ENCODE data around the gene ZBTB7B.

ZBTB7B gene

GRCh38 chr1:154989195-154989860 lies 13.3 kb upstream of the ZBTB7B start:
- no peak for DNase-seq

DNA sequence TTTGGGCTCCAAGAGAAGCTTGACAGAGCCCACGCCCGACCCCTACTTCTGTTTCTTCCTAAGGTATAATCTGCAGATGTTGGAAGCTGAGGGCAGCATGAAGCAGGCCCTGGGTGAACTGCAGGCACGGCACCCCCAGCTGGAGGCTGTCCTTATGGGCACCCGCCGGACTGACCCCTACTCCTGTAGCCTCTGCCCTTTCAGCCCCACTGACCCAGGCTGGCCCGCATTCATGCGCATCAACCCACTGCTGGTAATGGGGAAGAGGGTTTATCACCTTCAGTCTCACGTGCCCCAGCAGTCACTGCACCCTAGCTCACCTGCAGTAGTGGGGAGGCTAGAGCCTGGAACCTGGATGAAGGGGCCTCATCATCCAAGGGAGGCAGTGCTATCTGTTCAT lies 12.3 kb upstream of the ZBTB7B start:
- DNase-seq, result no peak

GRCh38 chr1:154992721-154993571 lies 9.7 kb upstream of the ZBTB7B start:
- peak; percentile 47 for DNase-seq

DNA sequence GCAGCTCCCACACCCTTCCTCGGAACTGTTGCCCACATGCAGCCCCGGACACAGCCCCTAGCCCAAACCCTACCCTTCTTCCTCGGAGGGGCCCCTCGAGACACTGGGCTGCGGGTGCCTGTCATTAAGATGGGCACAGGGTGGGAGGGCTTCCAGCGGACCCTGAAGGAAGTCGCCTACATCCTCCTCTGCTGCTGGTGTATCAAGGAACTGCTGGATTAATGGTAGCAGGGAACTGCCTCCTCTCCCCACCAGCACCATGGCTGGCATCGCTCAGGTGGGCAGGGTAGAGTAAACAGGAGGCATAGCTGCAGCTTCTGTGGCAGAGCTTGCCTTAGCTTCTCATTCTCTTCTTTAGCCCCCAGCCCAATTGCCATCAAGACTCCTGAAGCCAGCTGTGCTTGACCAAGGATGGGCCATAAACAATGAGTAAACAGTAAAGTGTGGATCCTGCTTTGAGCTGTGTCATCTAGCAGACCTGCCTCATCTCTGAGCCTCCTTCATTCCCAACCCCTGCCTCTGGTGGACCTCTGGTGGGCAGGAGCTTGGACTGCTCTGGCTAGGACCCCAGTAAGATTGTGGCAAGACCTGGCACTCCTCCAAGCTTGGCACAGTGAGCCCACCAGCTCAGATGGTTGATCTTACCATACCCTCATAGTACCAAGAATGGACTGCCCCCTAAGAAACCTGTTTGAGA lies 8.9 kb upstream of the ZBTB7B start, which contains the start of gene LENEP:
LENEP (plus strand) TSS at position 15 of the 697 bp plus-strand sequence; CDS start at position 37, 22 bp downstream.
- DNase-seq, result no peak

GRCh38 chr1:154994269-154994587 lies 8.4 kb upstream of the ZBTB7B start:
- no peak for DNase-seq

DNA sequence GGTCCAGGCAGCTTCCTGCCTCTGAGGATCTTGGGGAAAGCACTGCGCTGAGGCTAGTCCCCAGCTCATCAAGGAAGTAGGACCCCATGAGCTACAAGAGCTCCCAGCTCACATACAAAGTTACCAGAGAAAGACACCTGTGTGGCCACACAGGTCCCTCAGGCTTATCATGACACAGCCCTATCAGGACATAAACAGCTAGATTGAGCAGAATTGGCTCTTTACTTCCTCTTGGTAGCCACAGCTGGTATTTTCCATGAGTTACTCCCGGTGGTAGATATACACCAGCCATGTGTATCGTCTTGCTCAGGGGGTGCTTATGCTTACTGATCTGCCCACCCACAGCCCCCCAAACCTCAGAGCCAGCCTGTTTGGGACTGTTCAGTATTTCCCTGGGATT lies 8.0 kb upstream of the ZBTB7B start:
- DNase-seq, result no peak

DNA sequence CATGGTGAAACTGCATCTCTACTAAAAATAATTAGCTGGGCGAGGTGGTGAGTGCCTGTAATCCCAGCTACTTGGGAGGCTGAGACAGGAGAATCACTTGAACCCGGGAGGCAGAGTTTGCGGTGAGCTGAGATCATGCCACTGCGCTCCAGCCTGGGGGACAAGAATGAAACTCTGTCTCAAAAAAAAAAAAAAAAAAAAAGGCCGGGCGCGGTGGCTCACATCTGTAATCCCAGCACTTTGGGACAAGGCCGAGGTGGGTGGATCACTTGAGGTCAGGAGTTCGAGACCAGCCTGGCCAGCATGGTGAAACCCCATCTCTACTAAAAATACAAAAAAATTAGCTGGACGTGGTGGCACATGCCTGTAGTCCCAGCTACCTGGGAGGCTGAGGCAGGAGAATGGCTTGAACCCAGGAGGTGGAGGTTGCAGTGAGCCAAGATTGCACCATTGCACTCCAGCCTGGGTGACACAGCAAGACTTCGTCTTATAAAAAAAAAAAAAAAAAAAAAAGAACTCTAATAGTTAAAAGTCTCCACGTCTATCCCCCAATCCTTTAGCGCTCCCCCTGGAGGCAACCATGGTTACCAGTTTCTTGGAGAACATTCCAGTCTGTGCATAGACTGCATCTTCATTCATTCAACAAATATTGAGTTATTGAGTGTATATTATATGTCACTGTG lies 7.2 kb upstream of the ZBTB7B start:
- DNase-seq, result peak; percentile 83

DNA sequence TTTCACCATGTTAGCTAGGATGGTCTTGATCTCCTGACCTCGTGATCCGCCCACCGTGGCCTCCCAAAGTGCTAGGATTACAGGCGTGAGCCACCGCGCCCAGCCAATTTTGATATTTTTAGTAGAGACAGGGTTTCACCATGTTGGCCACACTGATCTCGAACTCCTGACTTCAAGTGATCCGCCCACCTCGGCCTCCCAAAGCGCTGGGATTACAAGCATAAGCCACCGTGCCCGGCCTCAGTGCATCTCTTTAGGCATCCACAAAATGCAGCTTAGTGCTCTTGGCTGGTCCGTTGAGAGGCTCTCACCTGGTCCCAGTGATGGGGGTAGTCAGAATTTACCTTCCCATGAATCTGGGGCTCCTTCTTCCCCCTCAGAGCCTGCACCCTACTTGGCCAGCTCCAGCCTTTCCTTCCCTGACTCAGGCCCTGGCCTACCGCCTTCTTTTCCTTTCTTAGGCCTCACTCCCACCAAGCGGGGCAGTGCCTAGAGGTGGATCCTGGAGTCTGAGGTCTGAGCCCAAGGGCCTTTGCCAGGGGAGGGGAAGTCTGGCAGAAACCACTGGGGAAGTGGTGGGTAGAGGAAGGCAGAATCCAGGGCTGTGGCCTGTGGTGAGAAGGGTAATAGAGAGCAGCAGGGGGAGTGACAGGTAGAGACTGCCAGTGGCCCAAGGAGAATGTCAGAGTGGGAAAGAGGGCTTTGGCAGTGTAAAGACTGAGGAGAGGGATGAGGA lies 5.5 kb upstream of the ZBTB7B start:
- DNase-seq, result no peak

DNA sequence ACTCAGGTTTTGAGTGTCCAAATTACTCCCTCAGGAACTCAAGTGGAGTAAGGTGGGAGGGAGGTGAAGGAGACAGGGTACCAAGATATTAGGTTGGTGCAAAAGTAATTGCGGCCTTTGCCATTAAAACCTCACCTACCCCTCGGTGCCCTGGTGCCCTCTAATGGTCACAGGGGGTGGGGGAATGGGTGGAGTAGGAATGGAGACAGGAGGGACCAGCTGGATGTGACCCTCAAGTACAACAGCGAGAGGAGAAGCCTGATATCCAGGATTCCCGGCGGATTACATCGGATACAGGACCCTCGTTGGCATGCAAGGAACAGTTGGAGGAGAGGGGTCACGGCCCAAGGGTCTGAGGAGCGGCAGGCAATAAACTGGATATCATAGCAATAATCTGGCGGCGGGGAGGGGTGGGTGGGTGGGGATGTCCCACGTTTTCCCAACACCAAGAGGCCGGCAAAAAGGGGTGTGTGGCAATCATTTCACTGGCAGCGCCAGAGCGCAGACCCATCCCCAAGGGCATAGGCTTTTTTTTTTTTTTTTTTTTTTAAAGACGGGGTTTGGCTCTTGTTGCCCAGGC lies 4.3 kb upstream of the ZBTB7B start:
- no peak for DNase-seq

DNA sequence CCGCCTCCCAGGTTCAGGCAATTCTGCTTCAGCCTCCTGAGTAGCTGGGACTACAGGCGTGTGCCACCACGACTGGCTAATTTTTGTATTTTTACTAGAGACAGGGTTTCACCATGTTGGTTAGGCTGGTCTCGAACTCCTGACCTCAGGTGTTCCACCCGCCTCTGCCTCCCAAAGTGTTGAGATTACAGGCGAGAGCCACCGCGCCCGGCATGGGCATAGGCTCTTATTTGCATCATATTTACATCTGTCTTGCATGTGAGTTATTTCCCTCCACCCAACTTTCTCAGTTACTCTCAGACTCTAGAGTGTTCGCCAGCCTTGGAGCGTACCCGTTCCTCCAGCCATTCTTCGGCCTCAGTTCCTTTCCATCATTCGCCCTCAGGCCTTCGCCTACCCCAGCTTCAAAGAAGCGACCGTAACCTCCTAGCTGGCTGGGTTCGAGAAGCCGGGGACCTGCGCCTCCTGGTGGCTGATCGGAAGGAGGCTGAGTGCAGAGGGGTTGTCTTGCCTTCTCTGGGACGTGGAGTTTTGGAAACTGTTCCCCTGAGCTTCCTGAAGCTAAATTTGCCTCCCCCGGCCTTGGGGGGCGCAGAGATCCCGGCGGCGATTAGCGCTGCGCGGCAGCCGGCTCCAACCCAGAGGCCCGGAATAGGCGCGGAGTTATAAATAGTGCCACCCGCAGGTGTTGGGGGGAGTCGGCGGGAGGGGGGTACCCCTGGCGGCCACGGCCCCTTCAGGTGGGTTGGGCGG lies 3.6 kb upstream of the ZBTB7B start:
- peak; percentile 75 for DNase-seq

GRCh38 chr1:154999571-155000410 lies 2.8 kb upstream of the ZBTB7B start:
- no peak for DNase-seq

- no peak for DNase-seq
Observed at GRCh38 chr1:155000411-155000725, 2.2 kb upstream of the ZBTB7B start.

DNA sequence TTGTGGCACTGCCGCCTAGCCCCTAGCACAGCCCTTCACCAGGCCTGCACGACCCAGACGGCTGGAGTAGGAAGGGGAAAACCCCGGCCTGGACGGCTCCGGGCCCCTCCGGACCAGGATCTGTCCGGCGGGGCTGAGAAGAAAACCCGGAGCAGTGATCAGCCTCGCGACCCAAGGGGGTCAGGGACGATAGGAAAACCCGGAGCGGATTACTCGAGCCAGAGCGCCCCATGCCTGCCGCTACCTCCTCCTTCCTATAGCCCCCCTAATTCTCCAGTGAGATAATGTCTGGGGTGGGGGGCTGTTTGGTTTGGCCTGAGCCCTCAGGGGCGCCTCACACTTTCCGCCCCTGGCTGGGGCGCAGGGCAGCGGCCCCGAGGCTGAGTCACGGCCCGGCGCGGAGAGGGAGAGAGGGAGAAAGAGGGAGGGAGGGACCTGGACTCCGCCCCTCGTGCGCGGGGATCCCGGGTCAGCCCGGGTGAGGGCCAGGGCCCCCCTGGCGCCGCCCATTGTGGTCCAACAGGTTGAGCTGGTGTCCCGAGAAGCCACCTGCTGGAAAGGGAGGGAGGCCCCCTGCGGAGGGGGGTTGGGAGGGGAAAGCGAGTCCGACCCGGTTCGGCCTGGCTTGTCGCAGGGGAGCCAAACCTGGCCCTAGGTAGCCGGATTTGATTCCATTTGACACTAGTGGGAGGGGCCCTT lies 1.7 kb upstream of the ZBTB7B start:
- peak; percentile 83 for DNase-seq

DNA sequence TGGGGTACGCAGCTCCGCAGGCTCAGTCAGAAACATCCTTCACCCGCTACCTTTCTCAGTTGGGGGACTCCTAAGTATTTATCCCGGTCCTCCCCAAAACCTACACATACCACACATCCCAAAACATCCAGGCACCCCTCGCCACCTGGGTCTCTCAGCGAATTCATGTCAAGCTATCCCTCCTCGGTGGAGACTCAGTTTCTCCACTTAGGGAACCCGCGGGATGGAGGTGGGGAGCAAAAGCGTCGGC lies 1.3 kb upstream of the ZBTB7B start:
- DNase-seq, result peak; percentile 32

DNA sequence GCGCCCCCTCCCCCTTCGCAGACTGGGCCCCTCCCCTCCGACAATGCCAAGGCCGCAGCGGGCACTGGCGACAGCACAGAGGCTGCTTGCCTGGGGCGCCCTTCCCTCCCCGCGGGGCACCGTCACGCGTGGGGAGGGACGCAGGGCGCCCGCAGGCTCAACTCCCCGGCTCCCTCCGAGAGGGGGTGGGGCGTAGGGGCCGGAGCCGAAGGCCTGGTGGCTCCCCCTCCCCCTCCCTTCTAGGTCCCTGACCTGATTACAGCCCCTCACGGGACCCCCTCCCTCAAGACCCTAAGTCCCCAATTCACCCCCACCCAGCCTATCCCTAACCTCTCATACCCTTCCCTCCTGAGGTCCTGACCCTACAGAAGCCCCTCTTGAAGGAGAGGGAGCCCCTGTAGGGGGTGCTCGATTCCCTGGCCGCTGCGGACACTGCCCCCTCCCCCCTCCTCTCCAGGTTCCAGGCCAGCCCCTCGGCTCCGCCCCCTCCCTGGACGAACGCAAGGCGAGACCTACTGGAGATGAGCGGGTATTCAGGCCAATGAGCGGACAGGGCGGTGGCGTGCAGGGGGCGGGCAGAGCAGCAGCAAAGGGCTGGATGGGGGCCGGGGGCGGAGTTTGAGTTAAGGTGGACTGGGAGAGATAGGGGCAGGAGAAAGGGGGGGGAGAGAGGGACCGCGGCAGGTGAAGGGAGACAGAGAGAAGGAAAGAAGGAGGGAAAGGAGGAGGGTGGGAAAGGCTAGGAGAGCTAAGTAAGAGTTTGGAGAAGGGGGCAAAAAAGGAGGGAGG lies 733 bp upstream of the ZBTB7B start:
- DNase-seq, result peak; percentile 99

DNA sequence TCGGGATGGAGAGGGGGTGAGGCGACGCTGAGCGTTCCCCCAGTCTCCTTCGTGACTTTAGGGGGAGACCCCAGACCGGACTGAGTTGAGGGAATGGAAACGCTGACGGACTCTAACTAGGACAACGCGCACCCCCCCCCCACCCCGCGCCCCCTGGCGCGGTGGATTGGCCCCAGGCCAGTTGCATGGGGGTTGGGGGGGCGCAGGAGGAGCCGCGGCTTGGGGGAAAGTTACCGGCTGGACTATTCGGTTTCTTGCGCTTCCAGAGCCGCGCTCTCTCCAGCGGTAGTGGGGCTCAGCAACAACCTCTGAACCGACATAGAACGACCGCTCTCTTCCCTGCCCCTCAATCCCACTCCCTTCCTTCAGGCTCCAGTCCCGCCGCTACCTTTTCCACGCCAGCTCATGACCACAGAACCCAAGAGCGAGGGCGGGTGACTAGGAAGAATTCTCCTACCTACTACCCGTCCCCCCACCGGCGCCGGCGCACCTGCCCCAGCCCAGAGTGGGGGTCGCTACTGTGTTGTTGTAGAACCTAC lies 694 bp downstream of the ZBTB7B start:
- DNase-seq, result no peak

DNA sequence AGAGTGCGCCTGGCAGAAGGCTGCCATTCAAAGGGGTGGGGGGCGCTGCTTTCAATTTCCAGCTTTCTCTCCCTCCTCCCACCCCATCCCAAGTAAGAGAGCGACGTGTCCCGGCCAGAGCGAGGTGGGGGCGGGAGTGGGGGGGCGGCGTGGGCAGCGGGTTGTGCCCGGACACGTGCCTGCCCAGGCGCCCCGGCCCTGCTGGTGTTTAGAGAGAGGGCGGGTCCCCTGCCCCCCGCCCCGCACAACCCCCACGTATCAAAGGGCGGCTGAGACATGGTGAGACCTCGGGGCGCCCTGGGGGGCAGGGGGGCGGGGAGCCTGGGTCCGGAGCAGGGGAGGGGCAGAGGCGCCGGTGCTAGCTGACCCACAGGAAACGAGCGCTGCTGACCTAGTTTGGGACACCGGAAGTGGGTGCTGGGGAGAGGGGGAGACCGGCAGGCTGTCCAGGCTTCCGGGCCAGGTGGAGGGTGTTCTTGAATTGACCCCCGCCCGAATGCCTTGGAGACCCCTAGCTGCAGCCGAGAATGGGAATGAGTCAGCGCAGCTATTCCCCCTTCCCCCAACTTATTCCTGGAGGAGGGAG lies 1.3 kb downstream of the ZBTB7B start:
- no peak for DNase-seq

DNA sequence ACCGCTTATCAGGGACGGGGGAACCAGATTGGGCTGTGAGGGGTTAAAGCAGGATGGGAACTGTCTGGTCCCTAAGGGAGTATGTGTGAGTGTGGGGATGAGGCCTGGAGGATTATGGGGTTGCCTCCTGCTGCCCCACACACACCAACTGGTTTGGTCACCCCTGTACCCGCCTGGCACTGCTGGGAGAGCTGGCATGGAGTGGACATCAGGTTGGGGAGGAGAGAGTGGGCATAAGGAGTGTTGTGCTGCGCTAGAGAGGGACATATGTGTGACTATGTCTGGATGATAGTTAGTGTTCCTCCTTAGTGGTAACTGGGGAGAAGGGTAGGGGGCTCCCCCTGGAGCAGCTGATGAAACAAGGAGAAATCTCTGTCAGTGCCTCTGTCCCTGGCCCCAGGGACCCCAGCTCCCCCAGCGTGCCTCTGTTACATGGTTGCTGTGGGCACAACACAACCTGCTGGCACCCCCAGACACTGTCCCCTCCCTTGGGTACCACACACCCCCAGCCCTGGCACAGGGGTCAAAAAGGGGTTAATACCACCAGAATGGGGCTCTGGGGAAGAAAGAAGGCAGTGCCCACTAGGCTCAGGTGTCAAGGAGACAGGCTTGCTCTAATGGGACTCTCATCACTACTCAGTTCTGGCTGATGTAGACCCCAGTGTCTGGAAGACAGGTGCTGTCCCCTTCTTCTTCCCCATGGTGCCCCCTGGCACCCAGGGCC lies 1.9 kb downstream of the ZBTB7B start:
- DNase-seq, result no peak

Data from fibroblast of skin of right quadriceps (primary cell).